Adrenal gland (tissue), 5 donors: Measurements from ENCODE around the gene TMEM273.

Experiments
- CTCF ChIP-seq, 6 experiments: fragments of 450-650 bp in 4 of 6; fragments of 200-600 bp in 2 of 6; sonication (generic) in 1 of 6; IDR thresholded peaks; 1 replicate in 5 of 6; 2 replicates in 1 of 6; pipeline versions ENCODE4 v1.5.1 to v1.8.0; 2016 to 2021; ENCODE audit warnings: antibody characterized with exemption in 6 of 6, mild to moderate bottlenecking in 2 of 6, moderate library complexity in 1 of 6
- POLR2A ChIP-seq, 2 donors: fragments of 450-650 bp; IDR thresholded peaks; one replicate each; pipeline ENCODE4 v1.6.1; 2017; ENCODE audit warnings: antibody characterized with exemption in 2 of 2, mild to moderate bottlenecking in 2 of 2, moderate library complexity in 1 of 2
- donor health status: DM: no; HTN: no; CAD: no.

- TF ChIP-seq CTCF (IDR thresholded peaks at IDR 0.05), result no peak
- TF ChIP-seq POLR2A (IDR thresholded peaks at IDR 0.05), result no peak
Measured at GRCh38 chr10:49116509-49117375, 71.4 kb downstream of the TMEM273 start.
